ENCODE results near the gene SMOC1. TPM values are rescaled to one million over a fixed set of nuclear protein-coding genes. Genes with fewer than 3 reads are reported as not detected.

The SMOC1 gene
- total RNA-seq, 1 donor from 2014 or later, result 89.3 TPM

- DNase-seq (ENCODE audit: low spot score), result no peak
- H3K27ac Mint-ChIP-seq, result peak overlapping the region; percentile 91
- Histone ChIP-seq H3K36me3 (no peaks in the 10 kb centered on the region), H3K27me3 (no peaks in the 10 kb centered on the region), H2AFZ (replicated peaks) (no peak overlapping the region), H3K27ac (peak overlapping the region; percentile 97), H3K79me2 (ENCODE audit: low read depth) (peaks cover 81% of the 10 kb centered on the region), H3K4me1 (peaks cover 94% of the 10 kb centered on the region), H3K4me3 (peak overlapping the region; percentile 0), H3K9ac (peak overlapping the region; percentile 18), H3K9me3 (ENCODE audit: low read depth) (no peaks in the 10 kb centered on the region), H3K4me2 (peak overlapping the region; percentile 56), H3F3A (ENCODE audit: low read depth) (peaks cover 77% of the 10 kb centered on the region), H4K20me1 (ENCODE audit: low read depth) (peaks cover 83% of the 10 kb centered on the region)
- H3K36me3 Mint-ChIP-seq, result peaks cover 4% of the 10 kb centered on the region
- peaks cover 35% of the 10 kb centered on the region for H3K4me1 Mint-ChIP-seq
- peaks cover 3% of the 10 kb centered on the region for H3K27me3 Mint-ChIP-seq (ENCODE audit: insufficient read depth, low read depth)
- no peaks in the 10 kb centered on the region for H3K9me3 Mint-ChIP-seq
- no peak overlapping the region for H3K4me3 Mint-ChIP-seq
- TF ChIP-seq EZH2 (IDR thresholded peaks at IDR 0.05) (no peak), EZH2phosphoT487 (IDR thresholded peaks at IDR 0.05) (no peak), CTCF (IDR thresholded peaks at IDR 0.05) (no peak)
Measured at GRCh38 chr14:69931960-69932359, 52.7 kb downstream of the SMOC1 start.

GRCh38 chr14:69932391-69932790, 53.2 kb downstream of the SMOC1 start:
- no peaks in the 10 kb centered on the region for H3K9me3 Mint-ChIP-seq
- H3K4me3 ChIP-seq, result peak overlapping the region; percentile 0
- peak overlapping the region; percentile 91 for H3K27ac Mint-ChIP-seq
- H3K79me2 ChIP-seq (ENCODE audit: low read depth), result peaks cover 81% of the 10 kb centered on the region
- H3F3A ChIP-seq (ENCODE audit: low read depth), result peaks cover 73% of the 10 kb centered on the region
- peaks cover 94% of the 10 kb centered on the region for H3K4me1 ChIP-seq
- no peak overlapping the region for H3K9ac ChIP-seq
- H3K27me3 ChIP-seq, result no peaks in the 10 kb centered on the region
- peak overlapping the region; percentile 56 for H3K4me2 ChIP-seq
- H3K4me3 Mint-ChIP-seq, result peak overlapping the region; percentile 50
- H3K36me3 ChIP-seq, result no peaks in the 10 kb centered on the region
- DNase-seq (ENCODE audit: low spot score), result peak; percentile 94
- no peaks in the 10 kb centered on the region for H3K9me3 ChIP-seq (ENCODE audit: low read depth)
- H2AFZ ChIP-seq (replicated peaks), result no peak overlapping the region
- TF ChIP-seq EZH2 (IDR thresholded peaks at IDR 0.05) (no peak), CTCF (IDR thresholded peaks at IDR 0.05) (no peak), EZH2phosphoT487 (IDR thresholded peaks at IDR 0.05) (no peak)
- H3K27me3 Mint-ChIP-seq (ENCODE audit: insufficient read depth, low read depth), result peaks cover 3% of the 10 kb centered on the region
- peak overlapping the region; percentile 97 for H3K27ac ChIP-seq
- H3K4me1 Mint-ChIP-seq, result peaks cover 37% of the 10 kb centered on the region
- peaks cover 4% of the 10 kb centered on the region for H3K36me3 Mint-ChIP-seq
- H4K20me1 ChIP-seq (ENCODE audit: low read depth), result peaks cover 83% of the 10 kb centered on the region

GRCh38 chr14:69933623-69934275, 54.5 kb downstream of the SMOC1 start:
- no peaks in the 10 kb centered on the region for H3K27me3 ChIP-seq
- H3K9ac ChIP-seq, result no peak overlapping the region
- H3K9me3 ChIP-seq (ENCODE audit: low read depth), result no peaks in the 10 kb centered on the region
- Mint-ChIP-seq H3K4me1 (peaks cover 38% of the 10 kb centered on the region), H3K27ac (peak overlapping the region; percentile 67), H3K4me3 (no peak overlapping the region), H3K27me3 (ENCODE audit: insufficient read depth, low read depth) (no peaks in the 10 kb centered on the region), H3K36me3 (peaks cover 4% of the 10 kb centered on the region), H3K9me3 (no peaks in the 10 kb centered on the region)
- peaks cover 83% of the 10 kb centered on the region for H4K20me1 ChIP-seq (ENCODE audit: low read depth)
- no peak for DNase-seq (ENCODE audit: low spot score)
- H3K4me2 ChIP-seq, result peak overlapping the region; percentile 56
- H3K4me1 ChIP-seq, result peaks cover 94% of the 10 kb centered on the region
- no peak overlapping the region for H2AFZ ChIP-seq (replicated peaks)
- TF ChIP-seq EZH2 (IDR thresholded peaks at IDR 0.05) (no peak), CTCF (IDR thresholded peaks at IDR 0.05) (no peak), EZH2phosphoT487 (IDR thresholded peaks at IDR 0.05) (no peak)
- H3K4me3 ChIP-seq, result no peak overlapping the region
- peaks cover 62% of the 10 kb centered on the region for H3F3A ChIP-seq (ENCODE audit: low read depth)
- H3K79me2 ChIP-seq (ENCODE audit: low read depth), result peaks cover 81% of the 10 kb centered on the region
- peak overlapping the region; percentile 91 for H3K27ac ChIP-seq
- no peaks in the 10 kb centered on the region for H3K36me3 ChIP-seq
